GM12872 (cell line): Measurements from ENCODE around the gene GMPS.

Source experiments
- TF ChIP-seq, protein P1 (sequence below): IDR thresholded peaks from 3 replicates; pipeline ENCODE4 v1.5.1; 2011; ENCODE audit warnings: low read depth, mild to moderate bottlenecking, low read length, moderate library complexity; ENCODE audit not compliant: insufficient read depth

The GMPS gene

DNA sequence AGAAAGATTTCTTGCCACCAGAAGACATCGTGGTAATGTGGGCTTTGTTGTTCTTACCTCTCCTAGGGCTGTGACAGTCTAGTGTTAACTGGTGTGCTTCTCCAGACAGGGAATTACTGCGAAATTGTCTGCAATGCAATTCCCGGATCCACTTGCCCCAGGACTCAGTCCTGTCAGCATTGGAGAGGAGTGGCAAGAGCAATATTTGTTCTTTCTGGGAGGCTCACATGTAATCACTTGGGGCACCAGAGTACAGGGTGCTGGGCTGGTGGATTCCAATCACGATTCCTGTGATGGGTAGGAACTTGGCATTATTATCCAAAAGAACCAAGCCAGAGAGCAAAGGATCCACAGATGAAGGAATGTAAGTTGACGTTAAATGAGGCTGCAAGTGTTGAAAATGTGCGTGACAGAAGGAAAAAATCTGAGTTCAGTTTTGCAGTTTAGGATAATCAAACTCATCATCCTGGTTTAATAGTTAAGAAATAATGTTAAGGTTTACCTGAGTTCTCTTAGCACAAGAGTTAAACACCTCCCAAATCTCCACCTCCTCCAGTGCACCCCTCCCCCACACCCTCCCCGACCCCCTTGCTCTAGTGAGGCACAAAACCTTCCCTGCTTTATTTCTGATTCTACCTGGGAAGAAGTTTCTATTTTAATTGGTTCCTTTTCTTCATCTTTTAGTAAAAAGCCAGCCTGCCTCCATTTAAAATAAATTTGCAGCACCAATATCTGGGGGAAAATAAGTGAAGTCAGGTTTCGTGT is 79.2 kb downstream of the GMPS start:
- TF ChIP-seq, protein P1, sequence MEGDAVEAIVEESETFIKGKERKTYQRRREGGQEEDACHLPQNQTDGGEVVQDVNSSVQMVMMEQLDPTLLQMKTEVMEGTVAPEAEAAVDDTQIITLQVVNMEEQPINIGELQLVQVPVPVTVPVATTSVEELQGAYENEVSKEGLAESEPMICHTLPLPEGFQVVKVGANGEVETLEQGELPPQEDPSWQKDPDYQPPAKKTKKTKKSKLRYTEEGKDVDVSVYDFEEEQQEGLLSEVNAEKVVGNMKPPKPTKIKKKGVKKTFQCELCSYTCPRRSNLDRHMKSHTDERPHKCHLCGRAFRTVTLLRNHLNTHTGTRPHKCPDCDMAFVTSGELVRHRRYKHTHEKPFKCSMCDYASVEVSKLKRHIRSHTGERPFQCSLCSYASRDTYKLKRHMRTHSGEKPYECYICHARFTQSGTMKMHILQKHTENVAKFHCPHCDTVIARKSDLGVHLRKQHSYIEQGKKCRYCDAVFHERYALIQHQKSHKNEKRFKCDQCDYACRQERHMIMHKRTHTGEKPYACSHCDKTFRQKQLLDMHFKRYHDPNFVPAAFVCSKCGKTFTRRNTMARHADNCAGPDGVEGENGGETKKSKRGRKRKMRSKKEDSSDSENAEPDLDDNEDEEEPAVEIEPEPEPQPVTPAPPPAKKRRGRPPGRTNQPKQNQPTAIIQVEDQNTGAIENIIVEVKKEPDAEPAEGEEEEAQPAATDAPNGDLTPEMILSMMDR: no peak

DNA sequence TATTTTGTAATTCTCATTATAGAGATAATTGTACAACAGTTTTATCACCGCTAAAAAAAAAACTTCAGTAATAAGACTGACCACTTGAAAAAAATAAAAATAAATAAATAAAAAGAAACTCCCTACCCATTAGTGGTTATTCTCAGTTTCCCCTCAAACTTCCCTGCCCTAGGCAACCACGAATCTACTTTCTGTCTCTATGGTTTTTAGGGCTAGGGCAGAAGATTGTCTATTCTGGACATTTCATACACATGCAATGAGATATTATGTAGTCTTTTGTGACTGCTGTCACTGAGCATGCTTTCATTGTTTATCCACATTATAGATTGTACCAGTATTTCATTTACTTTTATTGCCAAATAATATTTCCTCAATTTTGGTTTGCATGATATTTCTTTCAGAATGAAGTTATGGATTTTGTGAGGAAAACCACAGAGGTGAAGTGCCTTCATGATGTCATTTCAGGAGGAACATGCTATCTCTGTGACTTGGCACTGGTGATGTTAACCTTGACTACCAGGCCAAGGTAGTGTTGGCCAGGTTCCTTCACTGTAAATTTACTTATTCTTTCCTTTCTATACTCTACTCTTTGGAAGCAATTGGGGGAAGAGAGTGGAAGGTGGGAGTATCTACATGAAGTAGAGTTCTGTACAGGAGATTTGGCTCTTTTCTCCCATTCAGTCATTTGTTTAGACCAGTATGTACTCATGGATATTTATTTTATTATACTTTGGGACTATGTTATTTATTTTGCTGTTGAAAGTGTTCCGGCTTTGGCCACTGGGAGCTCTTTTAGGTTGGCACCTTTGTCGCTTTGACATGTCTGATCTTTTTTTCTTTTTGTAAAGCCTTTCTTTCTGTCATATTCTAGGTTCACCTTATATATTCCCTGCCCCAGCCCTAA is 86.3 kb downstream of the GMPS start:
- TF ChIP-seq, protein P1: no peak

DNA sequence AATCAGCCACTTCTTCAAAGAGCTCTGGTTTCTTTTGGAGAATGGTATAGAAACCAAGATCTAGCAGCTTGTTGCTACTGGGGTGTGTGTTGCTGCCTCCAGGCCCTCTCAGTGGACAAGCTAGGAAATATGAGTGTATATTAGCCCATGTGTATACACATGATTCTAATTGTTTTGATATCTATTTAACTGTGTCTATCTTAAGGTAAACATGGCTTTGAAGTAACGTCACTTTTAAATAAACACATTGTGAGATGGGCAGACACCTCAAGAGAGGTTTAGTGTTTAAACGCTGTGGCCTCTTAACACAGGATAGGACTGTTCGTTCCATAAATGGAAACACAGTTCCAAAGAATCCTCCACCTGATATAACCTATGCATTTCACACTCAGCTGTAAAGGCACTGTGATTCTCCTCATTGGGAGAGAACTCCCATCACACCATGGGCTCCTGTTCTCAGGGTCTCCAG is 87.0 kb downstream of the GMPS start:
- TF ChIP-seq, protein P1: no peak

DNA sequence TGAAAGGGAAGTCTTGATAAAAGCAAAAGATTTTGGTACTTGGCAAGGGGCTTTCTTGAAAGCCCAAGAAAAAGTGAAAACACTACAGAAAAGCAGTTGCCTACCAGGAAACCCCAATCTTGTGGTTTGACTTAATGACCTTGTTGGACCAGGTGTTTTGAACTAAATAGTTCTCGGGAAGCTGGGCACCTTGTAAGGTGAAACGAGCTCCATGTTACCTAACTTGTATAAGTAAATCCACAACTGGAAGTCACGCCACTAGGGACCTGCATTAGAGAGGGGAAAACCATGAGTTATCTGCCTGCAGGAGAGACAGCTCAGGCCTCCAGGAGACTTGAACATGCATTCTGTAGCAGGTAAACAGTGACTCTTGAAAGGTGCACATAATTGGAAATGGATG is 88.2 kb downstream of the GMPS start:
- TF ChIP-seq, protein P1: no peak

DNA sequence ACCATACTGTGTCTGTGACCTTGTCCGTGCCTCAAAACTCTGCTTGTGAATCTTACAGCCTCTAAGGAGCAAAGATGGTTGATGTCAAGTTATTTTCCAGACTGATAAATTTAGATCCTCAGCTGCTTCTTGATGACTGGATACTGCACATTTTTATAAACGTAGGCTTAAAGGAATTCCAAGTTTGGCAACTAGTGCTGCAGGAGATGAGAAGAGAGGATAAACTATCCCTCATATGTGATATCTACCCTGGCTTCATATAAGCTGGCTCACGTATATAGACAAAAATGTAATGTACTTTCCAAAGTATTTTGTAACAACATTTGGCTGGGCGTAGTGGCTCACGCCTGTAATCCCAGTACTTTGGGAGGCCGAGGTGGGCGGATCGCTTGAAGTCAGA is 89.6 kb downstream of the GMPS start:
- TF ChIP-seq, protein P1: no peak

DNA sequence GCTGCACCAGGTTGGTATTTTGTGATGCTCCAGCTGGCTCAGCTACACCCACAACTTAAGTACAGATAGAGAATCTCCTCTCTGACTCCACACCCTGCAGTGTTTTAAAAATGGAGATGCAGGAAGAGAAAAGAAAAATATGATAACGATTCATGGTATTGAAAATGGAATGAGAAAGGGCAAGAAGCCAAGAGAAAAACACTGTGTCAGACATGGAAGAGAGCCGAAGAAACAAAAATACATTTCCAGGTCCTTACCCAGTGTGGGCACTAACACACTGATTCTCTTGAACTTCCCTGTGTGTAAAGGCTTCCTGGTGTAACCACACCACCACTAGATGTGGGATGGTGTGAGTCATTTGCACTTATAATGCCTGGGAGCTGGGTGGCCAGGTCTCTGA is 93.1 kb downstream of the GMPS start:
- TF ChIP-seq, protein P1: no peak

DNA sequence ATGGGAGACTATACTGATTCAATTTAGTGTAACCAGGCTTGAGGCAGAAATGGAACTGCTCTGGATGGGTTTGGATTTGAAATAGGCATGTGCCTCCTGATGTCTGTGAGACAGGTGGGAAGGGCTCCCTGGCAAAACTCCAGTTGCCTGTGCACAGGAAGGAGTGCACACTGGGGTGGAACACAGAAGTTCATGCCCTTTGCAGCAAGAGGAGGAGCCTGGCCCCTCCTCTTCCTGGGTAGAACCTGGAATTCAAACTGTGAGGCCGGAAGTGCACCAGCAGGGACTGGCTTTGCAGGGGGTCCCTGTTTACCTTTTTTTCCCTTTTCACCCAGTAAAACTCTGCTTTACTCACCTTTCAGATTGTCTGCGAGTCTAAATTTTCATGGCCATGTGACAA is 99.9 kb downstream of the GMPS start:
- TF ChIP-seq, protein P1: no peak
